Fibroblast of upper back skin (primary cell): ENCODE measurements around the gene ABCG4.

Experiments used
- DNase-seq: peaks from one replicate; pipeline ENCODE4 v3.0.0-alpha.2; 2013

The ABCG4 gene

DNA sequence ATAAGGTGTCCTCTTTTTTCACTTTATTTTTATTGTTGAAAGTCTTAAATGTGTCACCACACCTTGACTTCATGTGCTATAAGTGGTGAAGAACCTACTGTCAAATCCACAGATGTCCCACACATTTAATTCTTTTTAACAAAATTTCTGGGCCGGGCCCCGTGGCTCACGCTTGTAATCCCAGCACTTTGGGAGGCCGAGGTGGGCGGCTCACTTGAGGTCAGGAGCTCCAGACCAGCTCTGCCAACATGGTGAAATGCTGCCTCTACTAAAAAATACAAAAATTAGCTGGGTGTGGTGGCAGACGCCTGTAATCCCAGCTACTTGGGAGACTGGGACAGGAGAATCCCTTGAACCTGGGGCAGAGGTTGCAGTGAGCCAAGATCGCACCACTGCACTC is 60.3 kb downstream of the ABCG4 start:
- DNase-seq = no peak

DNA sequence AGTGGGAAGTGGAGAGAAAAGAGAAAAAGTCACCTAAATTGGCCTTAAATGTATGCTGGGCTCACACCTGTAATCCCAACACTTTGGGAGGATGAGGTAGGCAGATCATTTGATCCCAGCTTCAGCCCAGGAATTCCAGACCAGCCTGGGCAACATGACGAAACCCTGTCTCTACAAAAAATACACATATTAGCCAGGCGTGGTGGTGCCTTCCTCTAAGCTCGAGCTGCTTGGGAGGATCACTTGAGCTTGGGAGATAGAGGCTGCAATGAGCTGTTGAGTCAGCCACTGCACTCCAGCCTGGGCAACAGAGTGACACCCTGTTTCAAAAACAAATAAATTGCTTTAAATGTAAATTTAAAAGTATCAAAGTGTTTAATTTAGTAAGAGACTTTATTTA is 61.2 kb downstream of the ABCG4 start:
- DNase-seq = no peak
